Measurements from ENCODE around the gene CHCHD1. TPM values are rescaled to one million over a fixed set of nuclear protein-coding genes. Genes with fewer than 3 reads are reported as not detected.
A peak's percentile ranks its signal among the peaks of the same experiment; 100 is the strongest.
"Not testable (repeated sequence)": the region's sequence is repeated elsewhere in the genome, so short reads cannot be mapped to it uniquely, and the experiment has no call there.

Gene CHCHD1
- total RNA-seq, 1 experiment from 2014 or later = 65.5 TPM

- in situ Hi-C loops (cut with HindIII; ENCODE audit: low sequenced_read_pairs) = no loop called here
- no peak for DNase-seq (ENCODE audit: low spot score)
Observed at GRCh38 chr10:73763343-73763742, 18.5 kb upstream of the CHCHD1 start.

- no peak for DNase-seq (ENCODE audit: low spot score)
- in situ Hi-C loops (cut with HindIII; ENCODE audit: low sequenced_read_pairs) = no loop called here
Observed at GRCh38 chr10:73765066-73765465, 16.8 kb upstream of the CHCHD1 start.

GRCh38 chr10:73768881-73769280, 13.0 kb upstream of the CHCHD1 start:
- in situ Hi-C loops (cut with HindIII; ENCODE audit: low sequenced_read_pairs) = no loop called here
- no peak for DNase-seq (ENCODE audit: low spot score)

- in situ Hi-C loops (cut with HindIII; ENCODE audit: low sequenced_read_pairs) = no loop called here
- DNase-seq (ENCODE audit: low spot score) = no peak
Observed at GRCh38 chr10:73769396-73769795, 12.5 kb upstream of the CHCHD1 start.

- peak; percentile 81 for DNase-seq (ENCODE audit: low spot score)
- in situ Hi-C loops (cut with HindIII; ENCODE audit: low sequenced_read_pairs) = no loop called here
Observed at GRCh38 chr10:73771722-73772280, 10.0 kb upstream of the CHCHD1 start.

GRCh38 chr10:73772281-73773151, 9.3 kb upstream of the CHCHD1 start:
- DNase-seq (ENCODE audit: low spot score) = peak; percentile 76

GRCh38 chr10:73773152-73773879, 8.5 kb upstream of the CHCHD1 start:
- no peak for DNase-seq (ENCODE audit: low spot score)
- in situ Hi-C loops (cut with HindIII; ENCODE audit: low sequenced_read_pairs) = no loop called here

More at GRCh38 chr10:73772281-73773151, 9.3 kb upstream of the CHCHD1 start:
- in situ Hi-C loops (cut with HindIII; ENCODE audit: low sequenced_read_pairs) = no loop called here

- in situ Hi-C loops (cut with HindIII; ENCODE audit: low sequenced_read_pairs) = no loop called here
- peak; percentile 41 for DNase-seq (ENCODE audit: low spot score)
Observed at GRCh38 chr10:73774637-73775036, 7.2 kb upstream of the CHCHD1 start.

- DNase-seq (ENCODE audit: low spot score) = no peak
- in situ Hi-C loops (cut with HindIII; ENCODE audit: low sequenced_read_pairs) = no loop called here
Observed at GRCh38 chr10:73779018-73779417, 2.8 kb upstream of the CHCHD1 start.

GRCh38 chr10:73779539-73780197, 2.2 kb upstream of the CHCHD1 start:
- no peak for DNase-seq (ENCODE audit: low spot score)
- in situ Hi-C loops (cut with HindIII; ENCODE audit: low sequenced_read_pairs) = no loop called here

GRCh38 chr10:73780301-73780700, 1.5 kb upstream of the CHCHD1 start:
- in situ Hi-C loops (cut with HindIII; ENCODE audit: low sequenced_read_pairs) = no loop called here
- DNase-seq (ENCODE audit: low spot score) = no peak

GRCh38 chr10:73780966-73781365, 882 bp upstream of the CHCHD1 start:
- DNase-seq (ENCODE audit: low spot score) = no peak
- in situ Hi-C loops (cut with HindIII; ENCODE audit: low sequenced_read_pairs) = no loop called here

- DNase-seq (ENCODE audit: low spot score) = no peak
- in situ Hi-C loops (cut with HindIII; ENCODE audit: low sequenced_read_pairs) = no loop called here
Observed at GRCh38 chr10:73781548-73781878, 335 bp upstream of the CHCHD1 start.

- in situ Hi-C loops (cut with HindIII; ENCODE audit: low sequenced_read_pairs) = no loop called here
- DNase-seq (ENCODE audit: low spot score) = no peak
Observed at GRCh38 chr10:73782749-73783085, 869 bp downstream of the CHCHD1 start.

GRCh38 chr10:73785211-73785720, 3.4 kb downstream of the CHCHD1 start, which contains the start of gene ZSWIM8:
Gene ZSWIM8, plus strand, starts transcription at chr10:73785606. Its CDS starts 273 bp downstream, at chr10:73785879.
- peak; percentile 99 for DNase-seq (ENCODE audit: low spot score)
- in situ Hi-C loops (cut with HindIII; ENCODE audit: low sequenced_read_pairs) = no loop called here

- no peak for DNase-seq (ENCODE audit: low spot score)
- in situ Hi-C loops (cut with HindIII; ENCODE audit: low sequenced_read_pairs) = no loop called here
Observed at GRCh38 chr10:73785721-73786511, 4.1 kb downstream of the CHCHD1 start.

GRCh38 chr10:73786512-73786885, 4.7 kb downstream of the CHCHD1 start:
- DNase-seq (ENCODE audit: low spot score) = no peak
- in situ Hi-C loops (cut with HindIII; ENCODE audit: low sequenced_read_pairs) = no loop called here

GRCh38 chr10:73787031-73787800, 5.4 kb downstream of the CHCHD1 start:
- DNase-seq (ENCODE audit: low spot score); in situ Hi-C loops (cut with HindIII; ENCODE audit: low sequenced_read_pairs): not testable (repeated sequence)

Measured in G401 (cell line).